Mesenchymal stem cell (in vitro differentiated cells and primary cell): ENCODE measurements around the gene SPACA7.

ENCODE experiments used
- DNase-seq: peaks from one replicate; pipeline ENCODE4 v3.0.0-alpha.2; 2013
- H2AFZ ChIP-seq: one replicate; pipeline ENCODE4 v1.6.1; 2013; ENCODE audit warnings: low read depth, mild to moderate bottlenecking, control low read depth, inconsistent platforms, low read length, moderate library complexity
- H2AK5ac ChIP-seq: 2 replicates; pipeline ENCODE4 v1.6.1; 2013; ENCODE audit warnings: low read length, moderate library complexity, mild to moderate bottlenecking, inconsistent platforms; ENCODE audit not compliant: severe bottlenecking
- H2BK120ac ChIP-seq: one replicate; pipeline ENCODE4 v1.6.1; 2013; ENCODE audit warnings: low read depth, mild to moderate bottlenecking, inconsistent platforms, low read length, moderate library complexity
- H2BK12ac ChIP-seq, 2 experiments: one replicate each; pipeline ENCODE4 v1.6.1; 2013; ENCODE audit warnings: inconsistent platforms in 2 of 2, low read length in 2 of 2, mild to moderate bottlenecking in 2 of 2, moderate library complexity in 2 of 2, control low read depth in 1 of 2
- H2BK15ac ChIP-seq: one replicate; pipeline ENCODE4 v1.6.1; 2013; ENCODE audit warnings: mild to moderate bottlenecking, low read depth, inconsistent platforms; ENCODE audit not compliant: poor library complexity, severe bottlenecking
- H2BK5ac ChIP-seq: 2 replicates; pipeline ENCODE4 v1.6.1; 2013; ENCODE audit warnings: low read depth, mild to moderate bottlenecking, low read length, control low read depth, inconsistent platforms; ENCODE audit not compliant: poor library complexity, severe bottlenecking
- H3K14ac ChIP-seq, 2 experiments: one replicate each; pipeline ENCODE4 v1.6.1; 2013; ENCODE audit warnings: inconsistent platforms in 2 of 2, low read length in 2 of 2, control low read depth in 1 of 2, mild to moderate bottlenecking in 1 of 2, moderate library complexity in 1 of 2
- H3K18ac ChIP-seq, 2 experiments: one replicate each; pipeline ENCODE4 v1.6.1; 2013; ENCODE audit warnings: inconsistent platforms in 2 of 2, low read length in 2 of 2, control low read depth in 1 of 2, low read depth in 1 of 2, mild to moderate bottlenecking in 1 of 2
- H3K23ac ChIP-seq, 2 experiments: one replicate each; pipeline ENCODE4 v1.6.1; 2013; ENCODE audit warnings: inconsistent platforms in 2 of 2, low read length in 2 of 2, mild to moderate bottlenecking in 2 of 2, moderate library complexity in 2 of 2, control low read depth in 1 of 2
- H3K27ac ChIP-seq: 2 replicates; pipeline ENCODE4 v1.5.1; 2013; ENCODE audit warnings: mild to moderate bottlenecking, moderate library complexity, low read length, control low read depth, inconsistent platforms; ENCODE audit not compliant: poor library complexity, severe bottlenecking
- H3K27me3 ChIP-seq, 2 experiments: 2 replicates each; pipeline versions ENCODE4 v1.6.1 to v1.7.0; 2013; ENCODE audit warnings: low read length in 2 of 2, mild to moderate bottlenecking in 2 of 2, moderate library complexity in 2 of 2, control low read depth in 1 of 2, inconsistent platforms in 1 of 2; ENCODE audit not compliant: control insufficient read depth in 1 of 2, insufficient read depth in 1 of 2
- H3K36me3 ChIP-seq, 2 experiments: 2 replicates each; pipeline versions ENCODE4 v1.6.1 to v1.7.0; 2013; ENCODE audit warnings: low read length in 2 of 2, control low read depth in 1 of 2, inconsistent platforms in 1 of 2, low read depth in 1 of 2, mild to moderate bottlenecking in 1 of 2; ENCODE audit not compliant: insufficient read depth in 2 of 2, control insufficient read depth in 1 of 2
- H3K4ac ChIP-seq, 2 experiments: one replicate each; pipeline ENCODE4 v1.6.1; 2013; ENCODE audit warnings: inconsistent platforms in 2 of 2, low read length in 2 of 2, mild to moderate bottlenecking in 2 of 2, moderate library complexity in 2 of 2, control low read depth in 1 of 2, low read depth in 1 of 2
- H3K4me1 ChIP-seq: 2 replicates; pipeline ENCODE4 v1.6.1; 2013; ENCODE audit warnings: low read depth, low read length, control low read depth; ENCODE audit not compliant: control insufficient read depth, insufficient read depth
- H3K4me2 ChIP-seq: 2 replicates; pipeline ENCODE4 v1.6.1; 2013; ENCODE audit warnings: low read length, mild to moderate bottlenecking, inconsistent platforms; ENCODE audit not compliant: poor library complexity, severe bottlenecking
- H3K4me3 ChIP-seq, 2 experiments: 2 replicates each; pipeline versions ENCODE4 v1.5.1 to v1.7.0; 2013; ENCODE audit warnings: low read length in 2 of 2, mild to moderate bottlenecking in 2 of 2, control low read depth in 1 of 2, low read depth in 1 of 2; ENCODE audit not compliant: insufficient read depth in 1 of 2
- H3K79me1 ChIP-seq: replicated peaks from 2 replicates; pipeline ENCODE4 v1.6.1; 2013; ENCODE audit warnings: mild to moderate bottlenecking, control low read depth, low read length, inconsistent platforms; ENCODE audit not compliant: poor library complexity, severe bottlenecking
- H3K9ac ChIP-seq: 2 replicates; pipeline ENCODE4 v1.7.0; 2013; ENCODE audit warnings: mild to moderate bottlenecking, low read length, moderate library complexity
- H3K9me3 ChIP-seq: 2 replicates; pipeline ENCODE4 v1.7.0; 2013; ENCODE audit warnings: mild to moderate bottlenecking, low read length; ENCODE audit not compliant: control insufficient read depth
- H4K8ac ChIP-seq: one replicate; pipeline ENCODE4 v1.6.1; 2013; ENCODE audit warnings: inconsistent platforms, mild to moderate bottlenecking, low read length, moderate library complexity
- H4K91ac ChIP-seq: one replicate; pipeline ENCODE4 v1.6.1; 2013; ENCODE audit warnings: mild to moderate bottlenecking, low read length, inconsistent platforms
- WGBS: methylation state at CpG from one replicate; pipeline ENCODE4 v1.1.7; 2013; ENCODE audit warnings: mixed read lengths; 5-methylcytosine and 5-hydroxymethylcytosine counted together

SPACA7 gene

DNA sequence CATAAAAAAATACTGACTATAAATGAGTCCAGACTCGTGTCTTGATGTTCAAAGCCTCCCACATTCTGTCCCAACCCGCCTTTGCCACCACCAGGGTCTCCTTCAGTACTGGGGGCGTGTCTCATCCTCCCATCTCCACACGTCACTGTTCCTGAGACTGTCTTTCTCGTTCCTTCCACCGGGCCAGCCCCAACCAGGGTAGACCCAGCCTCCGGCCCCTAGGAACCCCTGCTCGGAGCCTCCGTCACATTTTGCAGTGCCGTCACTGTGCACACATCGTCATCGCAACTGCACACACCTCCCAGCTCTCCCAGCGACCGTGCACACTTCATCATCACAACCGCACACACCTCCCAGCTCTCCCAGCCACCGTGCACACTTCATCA lies 73.4 kb downstream of the SPACA7 start:
- no peak overlapping the region for H2BK15ac ChIP-seq
- H2AFZ ChIP-seq: no peak overlapping the region
- no peak overlapping the region for H2BK12ac ChIP-seq
- H3K23ac ChIP-seq: no peak overlapping the region
- H3K79me1 ChIP-seq: no peaks in the 10 kb centered on the region
- peak overlapping the region; percentile 40 for H4K91ac ChIP-seq
- no peak overlapping the region for H3K4me3 ChIP-seq
- no peak overlapping the region for H4K8ac ChIP-seq
- no peak for DNase-seq
- no peak overlapping the region for H3K4ac ChIP-seq
- H3K18ac ChIP-seq: no peak overlapping the region
- H3K9me3 ChIP-seq: no peaks in the 10 kb centered on the region
- no peak overlapping the region for H3K4me2 ChIP-seq
- H3K27me3 ChIP-seq: peaks cover 3 to 38% of the 10 kb centered on the region in 2 experiments
- H2BK5ac ChIP-seq: no peak overlapping the region
- H3K14ac ChIP-seq: no peak overlapping the region
- H2AK5ac ChIP-seq: no peak overlapping the region
- H3K4me1 ChIP-seq: no peaks in the 10 kb centered on the region
- WGBS: 78% methylated on average over 12 of the region's 16 CpGs
- no peaks in the 10 kb centered on the region for H3K36me3 ChIP-seq
- no peak overlapping the region for H3K27ac ChIP-seq
- no peak overlapping the region for H3K9ac ChIP-seq
- H2BK120ac ChIP-seq: no peak overlapping the region

DNA sequence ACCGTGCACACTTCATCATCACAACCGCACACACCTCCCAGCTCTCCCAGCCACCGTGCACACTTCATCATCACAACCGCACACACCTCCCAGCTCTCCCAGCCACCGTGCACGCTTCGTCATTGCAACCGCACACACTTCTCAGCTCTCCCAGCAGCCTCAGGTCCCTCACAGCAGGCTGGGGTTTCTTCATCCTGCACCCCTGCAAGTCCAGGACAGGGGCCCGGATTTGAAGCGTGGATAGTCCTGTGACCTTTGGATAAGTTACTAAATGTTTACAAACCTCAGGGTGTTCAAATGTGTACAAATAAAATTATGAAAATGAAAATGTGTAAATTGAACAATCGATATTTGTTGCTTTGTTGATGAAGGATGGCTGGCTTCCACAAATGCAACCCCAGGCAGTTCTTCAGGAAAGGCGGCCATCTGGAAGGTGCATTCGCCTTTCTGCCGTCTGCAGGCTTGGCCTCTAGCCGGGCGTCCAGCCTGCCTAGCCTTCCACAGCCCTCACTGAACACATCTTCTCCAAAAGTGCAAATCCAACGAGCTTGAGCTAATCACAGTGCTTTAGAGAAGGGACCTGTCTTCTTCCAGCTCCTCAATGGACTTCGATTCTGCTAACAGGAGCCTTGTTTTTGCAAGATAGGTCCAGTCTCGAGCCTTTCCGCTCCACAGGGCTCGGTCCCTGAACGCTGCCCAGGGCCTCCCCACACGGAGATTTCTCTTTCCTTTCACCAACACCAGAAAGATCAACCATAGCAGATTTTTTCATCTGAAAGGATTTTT lies 74.2 kb downstream of the SPACA7 start:
- Histone ChIP-seq H2AK5ac (no peak overlapping the region), H2BK15ac (no peak overlapping the region), H2BK5ac (no peak overlapping the region), H2AFZ (no peak overlapping the region), H3K27ac (no peak overlapping the region), H3K4me2 (no peak overlapping the region), H2BK12ac (no peak overlapping the region), H3K23ac (no peak overlapping the region), H3K79me1 (no peaks in the 10 kb centered on the region), H3K4me3 (no peak overlapping the region), H3K9ac (no peak overlapping the region), H3K27me3 (peaks cover 3 to 32% of the 10 kb centered on the region in 2 experiments), H3K4ac (no peak overlapping the region), H3K14ac (no peak overlapping the region), H2BK120ac (no peak overlapping the region), H3K18ac (no peak overlapping the region), H3K4me1 (no peaks in the 10 kb centered on the region), H4K8ac (no peak overlapping the region), H4K91ac (no peak overlapping the region), H3K9me3 (no peaks in the 10 kb centered on the region), H3K36me3 (no peaks in the 10 kb centered on the region)
- no peak for DNase-seq
- WGBS: 90% methylated on average over 19 of the region's 23 CpGs

DNA sequence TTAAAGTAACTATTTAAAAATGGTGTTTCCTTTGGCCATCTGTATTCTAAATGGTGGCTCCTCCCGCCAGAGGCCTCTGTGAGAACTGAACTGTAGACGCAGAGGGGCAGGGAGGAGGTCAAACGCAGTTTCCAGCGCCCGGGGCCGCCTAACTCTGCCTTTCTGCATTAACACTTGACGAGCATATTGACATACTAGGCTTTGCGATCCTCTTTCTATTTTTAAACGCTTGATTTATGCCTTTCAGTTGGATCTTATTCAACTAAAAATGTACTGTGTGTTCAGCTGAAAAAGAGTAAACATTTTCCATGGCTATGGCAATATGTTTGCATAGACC lies 74.7 kb downstream of the SPACA7 start:
- H3K23ac ChIP-seq: no peak overlapping the region
- H3K9ac ChIP-seq: no peak overlapping the region
- H4K91ac ChIP-seq: no peak overlapping the region
- H3K27ac ChIP-seq: no peak overlapping the region
- H3K4me1 ChIP-seq: no peaks in the 10 kb centered on the region
- H2AFZ ChIP-seq: no peak overlapping the region
- H3K79me1 ChIP-seq: no peaks in the 10 kb centered on the region
- no peak overlapping the region for H2BK12ac ChIP-seq
- H3K36me3 ChIP-seq: no peaks in the 10 kb centered on the region
- H3K4ac ChIP-seq: no peak overlapping the region
- no peak overlapping the region for H3K18ac ChIP-seq
- H4K8ac ChIP-seq: no peak overlapping the region
- H2AK5ac ChIP-seq: no peak overlapping the region
- H3K4me2 ChIP-seq: no peak overlapping the region
- no peak overlapping the region for H2BK5ac ChIP-seq
- H3K4me3 ChIP-seq: no peak overlapping the region
- no peak for DNase-seq
- no peak overlapping the region for H2BK15ac ChIP-seq
- no peak overlapping the region for H2BK120ac ChIP-seq
- no peak overlapping the region for H3K14ac ChIP-seq
- H3K27me3 ChIP-seq: peaks cover under 1 to 28% of the 10 kb centered on the region in 2 experiments
- no peaks in the 10 kb centered on the region for H3K9me3 ChIP-seq
- 86% methylated on average over 8 of the region's 9 CpGs for WGBS

DNA sequence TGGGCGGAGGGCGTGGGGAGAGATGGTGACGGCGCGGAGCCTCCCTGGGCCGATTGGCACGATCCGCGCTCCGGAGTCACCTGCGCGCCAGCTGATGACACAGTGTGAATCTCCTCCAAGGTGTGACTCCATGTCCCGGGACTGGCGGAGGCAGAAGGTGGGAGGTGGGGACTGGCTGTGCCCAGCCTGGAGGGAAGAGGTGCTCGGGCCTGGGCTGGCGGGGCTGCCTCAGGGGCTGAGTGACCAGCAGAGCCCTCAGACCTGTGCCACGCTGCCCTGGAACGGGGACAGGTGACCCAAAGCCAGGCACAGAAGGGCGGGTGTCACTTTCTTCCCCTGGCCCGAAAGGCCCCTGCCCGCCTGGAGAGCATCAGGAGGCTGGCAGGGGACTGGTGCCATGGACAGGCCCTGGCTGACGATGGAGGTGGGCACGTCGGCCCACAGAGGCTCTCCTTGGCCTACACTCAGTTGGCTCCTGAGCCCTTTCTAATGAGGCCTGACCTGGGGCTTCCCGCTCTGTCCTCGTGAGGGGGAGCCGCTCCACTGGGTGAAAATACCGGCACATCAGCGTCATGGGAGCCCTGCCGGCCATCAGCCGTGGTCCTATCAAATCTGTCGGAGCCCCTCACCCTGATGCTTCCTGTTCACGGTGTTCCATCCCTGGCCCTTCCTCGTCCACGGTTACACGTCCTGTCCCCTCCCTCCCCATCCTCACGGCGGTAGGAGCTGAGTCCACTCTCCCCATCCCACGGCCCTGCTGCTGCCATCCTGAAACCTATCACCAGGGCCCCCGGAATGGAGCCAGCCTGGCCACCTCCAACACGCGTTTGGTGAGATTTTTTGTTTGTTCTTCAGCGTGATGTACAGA lies 75.6 kb downstream of the SPACA7 start:
- peaks cover 0 to 21% of the 10 kb centered on the region in 2 experiments for H3K27me3 ChIP-seq
- no peak overlapping the region for H3K9ac ChIP-seq
- H3K14ac ChIP-seq: no peak overlapping the region
- H2BK120ac ChIP-seq: no peak overlapping the region
- H4K8ac ChIP-seq: no peak overlapping the region
- no peaks in the 10 kb centered on the region for H3K79me1 ChIP-seq
- no peak overlapping the region for H3K18ac ChIP-seq
- no peak overlapping the region for H2BK5ac ChIP-seq
- H3K9me3 ChIP-seq: no peaks in the 10 kb centered on the region
- no peak overlapping the region for H2BK15ac ChIP-seq
- 89% methylated on average over 31 of the region's 43 CpGs for WGBS
- H3K4me1 ChIP-seq: no peaks in the 10 kb centered on the region
- H3K4me2 ChIP-seq: no peak overlapping the region
- H3K27ac ChIP-seq: no peak overlapping the region
- H2BK12ac ChIP-seq: no peak overlapping the region
- H2AK5ac ChIP-seq: no peak overlapping the region
- H3K36me3 ChIP-seq: no peaks in the 10 kb centered on the region
- no peak overlapping the region for H2AFZ ChIP-seq
- no peak overlapping the region for H4K91ac ChIP-seq
- no peak overlapping the region for H3K23ac ChIP-seq
- H3K4me3 ChIP-seq: no peak overlapping the region
- no peak overlapping the region for H3K4ac ChIP-seq
- no peak for DNase-seq
